ENCODE data around the gene MED13. TPM values are rescaled to one million over a fixed set of nuclear protein-coding genes. Genes with fewer than 3 reads are reported as not detected.

The MED13 gene
- total RNA-seq, 1 donor from 2014 or later, result 51.4 TPM

DNA sequence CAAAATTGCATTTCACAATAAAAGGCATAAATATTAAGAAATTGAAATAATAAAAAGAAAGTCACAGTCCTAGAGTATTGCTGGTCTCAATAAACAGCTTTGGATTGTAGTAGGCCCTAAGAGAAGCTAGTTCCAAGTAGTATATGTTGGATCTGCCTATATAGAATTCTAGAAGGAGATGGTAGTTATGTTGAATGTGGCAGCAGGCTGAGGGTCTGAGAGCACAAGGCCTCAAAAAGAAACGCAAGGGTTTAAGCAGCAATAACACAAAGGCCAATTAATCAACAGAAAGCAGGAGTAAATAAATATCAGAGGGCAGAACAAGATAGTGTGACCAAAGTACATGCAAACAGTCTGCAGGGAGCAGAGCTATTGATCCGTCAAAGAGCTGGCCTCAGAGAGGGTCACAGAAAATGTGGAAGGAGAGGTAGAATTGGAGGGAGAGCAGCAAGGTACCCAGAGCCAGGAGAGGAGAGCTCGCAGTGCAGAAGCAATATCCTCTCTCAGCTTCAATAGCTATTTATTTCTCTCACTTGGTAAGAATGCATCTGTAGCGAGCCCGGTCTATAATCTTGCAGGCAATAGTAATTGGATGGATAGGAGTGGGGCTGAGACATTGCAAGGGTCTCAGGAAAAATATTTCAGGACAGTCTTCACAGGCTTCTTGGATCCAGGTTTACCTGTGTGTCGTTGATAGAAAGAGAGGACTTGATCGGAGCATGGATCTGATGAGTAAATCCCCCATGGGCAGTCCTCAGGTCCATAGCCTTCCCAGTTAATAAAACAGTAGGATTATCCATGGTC, 25.1 kb upstream of the MED13 start:
- DNase-seq (ENCODE audit: low spot score), result no peak
- H3K4me1 Mint-ChIP-seq (ENCODE audit: unreplicated experiment), result no peaks in the 10 kb centered on the region
- no peak overlapping the region for H3K4me3 Mint-ChIP-seq (ENCODE audit: unreplicated experiment)
- H3K27ac Mint-ChIP-seq (ENCODE audit: unreplicated experiment), result no peak overlapping the region
- no peaks in the 10 kb centered on the region for H3K36me3 Mint-ChIP-seq (ENCODE audit: low read depth, unreplicated experiment)
- no peaks in the 10 kb centered on the region for H3K9me3 Mint-ChIP-seq (ENCODE audit: unreplicated experiment)
- no peak for TF ChIP-seq CTCF (IDR thresholded peaks at IDR 0.05; ENCODE audit: unreplicated experiment)
- H3K27me3 Mint-ChIP-seq (ENCODE audit: unreplicated experiment), result no peaks in the 10 kb centered on the region

GRCh38 chr17:62089334-62089733, 24.3 kb upstream of the MED13 start:
- DNase-seq (ENCODE audit: low spot score), result no peak
- no peaks in the 10 kb centered on the region for H3K9me3 Mint-ChIP-seq (ENCODE audit: unreplicated experiment)
- H3K4me3 Mint-ChIP-seq (ENCODE audit: unreplicated experiment), result no peak overlapping the region
- H3K36me3 Mint-ChIP-seq (ENCODE audit: low read depth, unreplicated experiment), result no peaks in the 10 kb centered on the region
- no peaks in the 10 kb centered on the region for H3K27me3 Mint-ChIP-seq (ENCODE audit: unreplicated experiment)
- no peak overlapping the region for H3K27ac Mint-ChIP-seq (ENCODE audit: unreplicated experiment)
- no peak for TF ChIP-seq CTCF (IDR thresholded peaks at IDR 0.05; ENCODE audit: unreplicated experiment)
- H3K4me1 Mint-ChIP-seq (ENCODE audit: unreplicated experiment), result no peaks in the 10 kb centered on the region

DNA sequence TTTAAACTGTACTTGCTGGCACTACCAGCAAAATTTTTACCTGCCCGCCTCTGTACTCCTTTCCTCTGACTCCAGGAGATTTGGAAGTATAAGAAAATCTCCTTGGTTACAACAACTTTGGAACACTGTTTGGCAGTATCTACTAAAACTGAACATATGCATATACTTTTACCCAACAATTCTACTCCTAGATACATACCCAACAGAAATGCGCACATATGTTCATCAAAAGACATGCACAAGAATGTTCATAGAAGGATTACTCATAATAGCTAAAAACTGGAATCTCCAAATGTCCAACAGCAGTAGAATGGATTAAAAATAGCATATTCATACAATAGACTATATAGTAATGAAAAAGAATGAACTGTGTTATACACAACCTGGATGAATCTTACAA, 21.7 kb upstream of the MED13 start:
- no peaks in the 10 kb centered on the region for H3K27me3 Mint-ChIP-seq (ENCODE audit: unreplicated experiment)
- no peak overlapping the region for H3K4me3 Mint-ChIP-seq (ENCODE audit: unreplicated experiment)
- H3K4me1 Mint-ChIP-seq (ENCODE audit: unreplicated experiment), result no peaks in the 10 kb centered on the region
- H3K27ac Mint-ChIP-seq (ENCODE audit: unreplicated experiment), result no peak overlapping the region
- no peak for TF ChIP-seq CTCF (IDR thresholded peaks at IDR 0.05; ENCODE audit: unreplicated experiment)
- H3K9me3 Mint-ChIP-seq (ENCODE audit: unreplicated experiment), result no peaks in the 10 kb centered on the region
- H3K36me3 Mint-ChIP-seq (ENCODE audit: low read depth, unreplicated experiment), result no peaks in the 10 kb centered on the region
- no peak for DNase-seq (ENCODE audit: low spot score)

DNA sequence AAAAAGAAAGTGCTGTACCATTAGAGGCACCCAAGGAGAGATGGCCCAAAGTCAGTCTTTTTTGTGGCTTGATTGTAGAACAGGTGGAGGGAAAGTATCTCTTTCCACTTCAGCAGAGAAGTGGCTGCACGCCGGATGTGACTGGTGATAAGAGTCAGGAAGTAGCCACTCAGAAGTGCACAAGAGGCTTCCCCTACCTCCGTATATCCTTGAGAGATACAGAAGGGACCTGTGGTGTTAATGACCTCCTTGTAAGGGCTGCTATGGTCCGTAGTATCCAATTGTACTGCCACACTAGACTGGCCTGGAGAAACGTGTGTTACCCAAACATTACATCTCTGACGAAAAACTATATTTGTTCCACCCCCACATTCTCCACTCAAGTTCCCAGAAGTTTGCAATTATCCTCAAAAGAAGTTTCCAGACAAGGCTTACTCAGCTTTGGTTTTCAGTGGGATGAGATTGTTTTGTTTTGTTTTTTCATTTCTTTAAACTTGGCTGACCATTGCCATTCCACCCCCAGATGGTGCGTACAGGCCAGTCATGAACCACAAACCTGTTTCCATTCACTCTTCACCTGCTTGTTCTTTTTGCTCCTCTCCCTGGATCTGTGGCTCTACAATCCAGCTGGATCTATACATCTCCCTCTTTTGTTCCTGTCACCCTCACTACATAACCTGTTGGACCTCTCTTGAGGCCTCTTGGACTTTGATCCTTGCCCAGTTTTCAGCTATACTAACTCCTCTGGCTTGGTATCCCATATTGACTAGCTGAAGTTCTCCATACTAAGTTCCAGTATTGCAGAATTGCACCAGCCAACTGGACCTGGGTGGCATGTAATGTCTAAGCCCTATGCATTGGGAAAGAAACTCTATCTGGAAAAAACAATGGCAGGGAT, 20.7 kb upstream of the MED13 start:
- Mint-ChIP-seq H3K4me3 (ENCODE audit: unreplicated experiment) (no peak overlapping the region), H3K4me1 (ENCODE audit: unreplicated experiment) (no peaks in the 10 kb centered on the region), H3K36me3 (ENCODE audit: low read depth, unreplicated experiment) (no peaks in the 10 kb centered on the region), H3K27me3 (ENCODE audit: unreplicated experiment) (no peaks in the 10 kb centered on the region), H3K9me3 (ENCODE audit: unreplicated experiment) (no peaks in the 10 kb centered on the region), H3K27ac (ENCODE audit: unreplicated experiment) (no peak overlapping the region)
- DNase-seq (ENCODE audit: low spot score), result no peak
- no peak for TF ChIP-seq CTCF (IDR thresholded peaks at IDR 0.05; ENCODE audit: unreplicated experiment)

- H3K4me3 Mint-ChIP-seq (ENCODE audit: unreplicated experiment), result no peak overlapping the region
Observed at GRCh38 chr17:62084585-62084984, 19.5 kb upstream of the MED13 start.

More at GRCh38 chr17:62084585-62084984, 19.5 kb upstream of the MED13 start:
- no peak for TF ChIP-seq CTCF (IDR thresholded peaks at IDR 0.05; ENCODE audit: unreplicated experiment)
- no peaks in the 10 kb centered on the region for H3K9me3 Mint-ChIP-seq (ENCODE audit: unreplicated experiment)
- DNase-seq (ENCODE audit: low spot score), result no peak
- no peak overlapping the region for H3K27ac Mint-ChIP-seq (ENCODE audit: unreplicated experiment)
- no peaks in the 10 kb centered on the region for H3K27me3 Mint-ChIP-seq (ENCODE audit: unreplicated experiment)
- no peaks in the 10 kb centered on the region for H3K36me3 Mint-ChIP-seq (ENCODE audit: low read depth, unreplicated experiment)
- no peaks in the 10 kb centered on the region for H3K4me1 Mint-ChIP-seq (ENCODE audit: unreplicated experiment)

Data from endothelial cell (in vitro differentiated cells).